Measurements from ENCODE around the gene DOK6. TPM values are rescaled to one million over a fixed set of nuclear protein-coding genes. Genes with fewer than 3 reads are reported as not detected.
"Not testable (repeated sequence)": the region's sequence is repeated elsewhere in the genome, so short reads cannot be mapped to it uniquely, and the experiment has no call there.

DOK6 gene
- total RNA-seq, 1 donor from 2014 or later: 0.67 TPM

- TF ChIP-seq CTCF (IDR thresholded peaks at IDR 0.05; ENCODE audit: insufficient read depth, low read length, poor library complexity, severe bottlenecking): no peak
- DNase-seq (ENCODE audit: low read depth): no peak
- H3K36me3 ChIP-seq (ENCODE audit: control insufficient read depth, insufficient read depth, low read length): no peaks in the 10 kb centered on the region
- H3K27me3 ChIP-seq (ENCODE audit: control insufficient read depth, insufficient read depth, low read length): no peaks in the 10 kb centered on the region
- H3K4me3 ChIP-seq (ENCODE audit: low read depth, low read length): no peak overlapping the region
Observed at GRCh38 chr18:69814861-69815385, 414.2 kb downstream of the DOK6 start.

GRCh38 chr18:69817335-69817940 is 416.8 kb downstream of the DOK6 start:
- no peaks in the 10 kb centered on the region for H3K27me3 ChIP-seq (ENCODE audit: control insufficient read depth, insufficient read depth, low read length)
- no peak overlapping the region for H3K4me3 ChIP-seq (ENCODE audit: low read depth, low read length)
- H3K36me3 ChIP-seq (ENCODE audit: control insufficient read depth, insufficient read depth, low read length): no peaks in the 10 kb centered on the region
- TF ChIP-seq CTCF (IDR thresholded peaks at IDR 0.05; ENCODE audit: insufficient read depth, low read length, poor library complexity, severe bottlenecking): no peak
- DNase-seq (ENCODE audit: low read depth): no peak

- no peak for DNase-seq (ENCODE audit: low read depth)
- H3K4me3 ChIP-seq (ENCODE audit: low read depth, low read length): no peak overlapping the region
- no peaks in the 10 kb centered on the region for H3K27me3 ChIP-seq (ENCODE audit: control insufficient read depth, insufficient read depth, low read length)
- H3K36me3 ChIP-seq (ENCODE audit: control insufficient read depth, insufficient read depth, low read length): no peaks in the 10 kb centered on the region
- no peak for TF ChIP-seq CTCF (IDR thresholded peaks at IDR 0.05; ENCODE audit: insufficient read depth, low read length, poor library complexity, severe bottlenecking)
Observed at GRCh38 chr18:69819460-69819859, 418.8 kb downstream of the DOK6 start.

GRCh38 chr18:69820538-69820937 is 419.9 kb downstream of the DOK6 start:
- Histone ChIP-seq H3K27me3 (ENCODE audit: control insufficient read depth, insufficient read depth, low read length) (no peaks in the 10 kb centered on the region), H3K4me3 (ENCODE audit: low read depth, low read length) (no peak overlapping the region), H3K36me3 (ENCODE audit: control insufficient read depth, insufficient read depth, low read length) (no peaks in the 10 kb centered on the region)
- no peak for DNase-seq (ENCODE audit: low read depth)
- TF ChIP-seq CTCF (IDR thresholded peaks at IDR 0.05; ENCODE audit: insufficient read depth, low read length, poor library complexity, severe bottlenecking): no peak

- TF ChIP-seq CTCF (IDR thresholded peaks at IDR 0.05; ENCODE audit: insufficient read depth, low read length, poor library complexity, severe bottlenecking): no peak
- H3K4me3 ChIP-seq (ENCODE audit: low read depth, low read length): no peak overlapping the region
- no peak for DNase-seq (ENCODE audit: low read depth)
- H3K36me3 ChIP-seq (ENCODE audit: control insufficient read depth, insufficient read depth, low read length): no peaks in the 10 kb centered on the region
- no peaks in the 10 kb centered on the region for H3K27me3 ChIP-seq (ENCODE audit: control insufficient read depth, insufficient read depth, low read length)
Observed at GRCh38 chr18:69830189-69830588, 429.5 kb downstream of the DOK6 start.

GRCh38 chr18:69834980-69835379 is 434.3 kb downstream of the DOK6 start:
- not testable (repeated sequence) for DNase-seq (ENCODE audit: low read depth); H3K27me3 ChIP-seq (ENCODE audit: control insufficient read depth, insufficient read depth, low read length); H3K4me3 ChIP-seq (ENCODE audit: low read depth, low read length); H3K36me3 ChIP-seq (ENCODE audit: control insufficient read depth, insufficient read depth, low read length)

Measured in kidney epithelial cell (primary cell).